Retina (tissue), 1 donor: Measurements from ENCODE around the gene KYNU.
A peak's percentile ranks its signal among the peaks of the same experiment; 100 is the strongest.

Experiments used
- DNase-seq: peaks from one replicate; pipeline ENCODE4 v3.0.0-alpha.2; 2016

The KYNU gene

DNA sequence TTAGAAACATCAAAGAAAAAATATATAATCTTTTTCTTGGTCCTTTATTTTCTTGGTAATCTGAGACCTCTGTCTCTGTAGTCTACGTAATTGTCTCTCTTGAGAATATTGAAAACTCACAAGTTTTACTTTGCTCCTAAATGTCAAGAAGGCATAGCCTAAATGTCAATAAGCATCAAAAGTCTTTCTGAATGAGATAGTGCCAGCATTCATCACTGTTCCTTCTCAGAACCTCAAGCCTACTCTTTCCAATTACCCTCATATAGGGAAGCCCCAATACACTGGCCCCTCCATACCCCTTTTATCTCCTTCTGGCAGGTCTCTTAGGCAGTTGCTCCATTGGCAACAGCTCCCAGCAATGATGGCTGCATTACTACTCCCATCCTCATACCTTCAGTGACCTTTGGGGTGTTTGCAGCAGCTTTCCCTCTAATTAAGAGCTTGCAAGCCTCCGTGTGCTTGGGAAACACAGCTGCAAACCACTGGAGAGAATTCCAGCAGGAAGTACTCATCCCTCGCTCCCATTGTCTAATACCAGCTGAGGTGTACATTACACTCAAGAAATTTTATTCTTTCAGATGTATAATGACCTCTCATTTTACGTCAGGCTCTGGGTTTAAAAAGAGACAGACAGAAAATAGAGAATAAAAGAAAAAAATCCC is 95.8 kb downstream of the KYNU start:
- no peak for DNase-seq

DNA sequence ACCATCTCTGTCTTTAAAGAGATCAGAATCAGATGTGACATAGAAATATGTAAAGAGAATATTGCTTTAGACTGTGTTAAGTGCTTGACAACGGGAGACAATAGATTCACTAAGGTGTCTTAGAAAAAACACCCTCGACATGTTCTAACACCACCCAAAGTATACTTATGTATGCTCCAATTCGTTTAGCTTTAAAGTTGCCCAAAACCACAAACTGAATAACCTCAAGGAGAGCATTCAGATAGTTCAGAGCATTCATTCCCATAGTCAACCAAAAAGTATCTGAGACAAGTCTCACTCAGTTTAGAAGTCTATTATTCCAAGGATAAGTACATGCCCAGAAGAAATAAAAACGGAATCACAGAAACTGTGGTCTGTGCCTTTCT is 96.4 kb downstream of the KYNU start:
- no peak for DNase-seq

- DNase-seq: no peak
Measured at GRCh38 chr2:142974288-142975024, 97.0 kb downstream of the KYNU start.

GRCh38 chr2:142975239-142975638 is 97.8 kb downstream of the KYNU start:
- DNase-seq: no peak

DNA sequence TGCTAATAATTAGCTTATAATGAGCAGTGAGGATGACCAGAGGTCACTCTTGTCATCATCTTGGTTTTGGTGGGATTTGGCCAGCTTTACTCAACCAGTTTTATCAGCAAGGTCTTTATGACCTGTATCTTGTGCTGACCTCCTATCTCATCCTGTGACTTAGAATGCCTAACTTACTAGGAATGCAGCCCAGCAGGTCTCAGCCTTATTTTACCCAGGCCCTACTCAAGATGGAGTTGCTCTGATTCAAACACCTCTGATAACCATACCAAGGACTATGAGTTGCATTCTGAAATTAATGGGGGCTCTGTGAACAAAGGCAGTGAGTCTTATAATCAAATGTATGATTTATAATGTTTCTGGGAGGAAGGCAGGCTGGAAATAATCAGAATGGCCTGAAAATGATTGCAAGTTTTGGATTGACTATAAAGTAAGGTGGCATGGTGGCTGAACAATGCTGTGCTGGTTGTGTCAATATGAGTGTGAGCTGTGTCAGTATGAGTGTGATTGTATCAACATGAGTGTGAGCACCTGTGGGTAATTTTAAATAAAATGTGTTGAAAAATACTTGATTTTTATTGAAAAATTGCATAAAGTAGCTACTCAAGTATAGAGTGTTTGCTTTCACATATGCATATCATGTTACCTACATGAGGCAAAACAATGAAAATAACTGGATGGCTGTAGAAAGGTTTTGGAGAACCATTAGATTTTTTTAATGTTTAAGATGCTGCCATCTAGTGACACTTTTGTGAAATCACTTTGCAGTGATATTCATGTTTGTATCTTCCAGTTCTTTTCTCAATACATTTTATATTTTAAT is 103.0 kb downstream of the KYNU start:
- no peak for DNase-seq

DNA sequence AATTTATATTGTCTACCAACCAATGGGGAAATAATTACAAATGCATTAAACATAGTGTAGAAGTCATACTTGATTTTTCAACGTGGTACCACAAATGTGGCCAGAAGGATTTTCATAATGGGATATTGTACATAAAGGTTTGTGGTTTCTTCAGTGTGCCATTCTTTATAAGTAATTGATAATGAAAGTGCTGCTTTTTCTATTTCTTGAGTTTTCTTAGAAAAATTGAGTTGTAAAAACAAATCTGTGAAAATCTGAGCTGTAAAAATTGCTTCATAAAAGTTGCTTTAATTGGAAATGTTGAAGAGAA is 103.6 kb downstream of the KYNU start:
- no peak for DNase-seq

DNA sequence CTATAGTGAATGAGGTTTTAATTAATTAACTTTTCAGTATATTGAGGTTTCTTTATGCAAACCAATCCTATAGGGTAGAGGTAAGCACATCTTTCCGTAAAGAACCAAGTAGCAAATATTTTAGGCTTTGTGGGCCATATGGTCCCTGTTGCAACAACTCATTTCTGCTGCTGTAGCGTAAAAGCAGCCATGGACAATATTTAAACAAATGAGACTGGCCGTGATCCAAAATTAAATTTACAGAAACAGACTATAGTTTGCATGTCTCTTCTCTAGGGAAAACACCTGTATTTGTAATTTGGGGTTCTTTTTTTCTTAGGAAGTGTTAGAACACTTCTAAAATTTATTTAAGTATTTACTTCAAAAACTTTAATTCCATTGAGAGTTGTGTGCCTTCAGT is 104.3 kb downstream of the KYNU start:
- no peak for DNase-seq

- no peak for DNase-seq
Measured at GRCh38 chr2:142983174-142983573, 105.7 kb downstream of the KYNU start.

DNA sequence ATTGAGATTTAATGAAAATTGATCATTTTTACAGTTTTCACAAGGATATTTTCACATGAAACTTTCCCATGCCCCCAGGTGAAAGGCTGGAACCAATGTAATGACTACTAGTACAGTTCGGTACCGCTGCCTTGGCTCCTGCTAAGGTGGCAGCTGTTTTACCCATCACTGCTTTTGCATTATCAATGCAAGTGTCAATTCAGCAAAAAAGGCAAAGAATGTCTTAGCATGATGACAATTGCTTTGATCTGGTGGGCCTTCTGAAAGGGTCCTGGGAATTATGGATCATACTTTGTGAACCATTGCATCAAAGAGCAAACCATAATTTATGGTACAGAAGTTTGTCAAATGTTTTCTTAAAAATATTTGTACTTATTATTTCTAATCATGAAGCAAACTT is 107.2 kb downstream of the KYNU start:
- no peak for DNase-seq

GRCh38 chr2:142987044-142987443 is 109.6 kb downstream of the KYNU start:
- no peak for DNase-seq

DNA sequence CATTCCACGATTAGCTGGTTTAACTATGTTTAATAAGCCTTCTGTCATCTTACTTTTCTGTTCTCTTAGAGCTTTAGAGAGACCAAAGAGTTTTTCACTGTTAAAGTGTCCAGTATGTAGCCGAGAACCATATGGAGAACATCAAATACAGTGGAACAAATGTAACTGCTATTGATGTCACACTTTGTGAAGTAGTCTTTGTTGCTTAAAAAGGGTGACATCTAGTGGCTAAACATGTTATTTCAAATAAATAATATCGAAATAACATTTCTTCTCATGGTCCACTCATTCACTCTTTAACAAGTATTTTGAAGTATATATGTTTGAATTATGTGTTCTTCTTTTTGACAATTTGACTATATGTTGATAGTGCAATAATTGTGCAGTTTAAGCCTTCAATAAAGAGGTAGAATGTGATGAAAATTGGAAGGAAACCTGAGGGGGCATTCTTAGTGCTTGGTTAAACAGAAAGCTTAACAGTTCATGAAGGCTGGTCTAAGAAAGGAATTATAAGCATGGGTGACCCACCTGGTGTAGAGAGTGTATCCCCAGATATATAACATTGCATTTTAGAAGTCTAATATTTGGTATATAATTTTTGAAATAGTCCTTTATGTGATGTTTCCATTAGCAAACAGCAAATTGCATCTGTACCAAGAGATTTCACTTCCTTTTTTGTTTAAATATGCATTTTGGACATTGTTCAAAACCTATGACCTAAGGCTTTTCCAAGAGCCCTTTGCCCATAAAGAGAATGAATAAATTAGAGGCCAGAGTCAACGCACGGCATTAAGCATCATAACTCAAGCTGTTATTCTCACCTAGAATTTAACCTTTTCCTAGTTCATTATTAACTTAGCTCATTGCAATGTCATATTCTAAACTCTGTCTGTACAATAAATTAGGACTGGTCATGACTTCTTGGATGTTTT is 112.1 kb downstream of the KYNU start:
- DNase-seq: no peak

DNA sequence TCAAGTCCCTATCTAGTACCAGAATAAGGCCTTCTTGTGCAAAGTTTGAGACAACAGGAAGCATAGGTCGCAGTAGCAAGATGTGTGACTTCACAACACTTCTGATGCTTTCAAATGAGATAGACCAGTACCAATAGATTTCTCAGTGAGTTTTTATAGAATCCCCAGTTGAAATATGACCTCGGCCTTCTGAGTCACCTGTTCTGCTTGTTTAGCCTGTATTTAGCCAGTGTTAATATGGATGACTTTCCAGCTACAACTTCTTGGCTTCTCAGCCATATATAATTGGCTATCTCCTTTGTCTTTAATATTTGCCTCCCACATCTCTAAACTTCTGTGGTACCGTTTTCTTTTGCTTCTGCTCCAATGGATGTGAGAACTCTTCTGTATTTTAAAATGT is 113.8 kb downstream of the KYNU start:
- no peak for DNase-seq

DNA sequence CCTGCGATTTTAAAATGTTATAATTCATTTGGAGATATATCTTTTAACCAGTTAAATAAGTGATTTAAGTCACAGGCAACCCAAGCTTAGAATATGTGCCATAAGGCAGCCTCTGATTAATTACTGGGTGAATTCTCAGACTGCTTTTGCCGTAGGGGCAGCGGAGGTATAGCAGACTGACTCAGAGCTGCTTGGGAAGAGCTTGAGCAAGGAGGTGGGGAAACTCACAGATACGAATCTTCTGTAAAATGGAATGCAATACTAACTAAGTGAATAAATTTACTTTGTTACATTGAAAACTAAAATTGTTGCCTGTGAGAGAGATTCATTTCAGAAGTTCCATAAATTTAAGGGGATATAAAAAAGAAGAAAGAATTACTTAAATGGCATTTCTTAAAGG is 115.4 kb downstream of the KYNU start:
- no peak for DNase-seq

DNA sequence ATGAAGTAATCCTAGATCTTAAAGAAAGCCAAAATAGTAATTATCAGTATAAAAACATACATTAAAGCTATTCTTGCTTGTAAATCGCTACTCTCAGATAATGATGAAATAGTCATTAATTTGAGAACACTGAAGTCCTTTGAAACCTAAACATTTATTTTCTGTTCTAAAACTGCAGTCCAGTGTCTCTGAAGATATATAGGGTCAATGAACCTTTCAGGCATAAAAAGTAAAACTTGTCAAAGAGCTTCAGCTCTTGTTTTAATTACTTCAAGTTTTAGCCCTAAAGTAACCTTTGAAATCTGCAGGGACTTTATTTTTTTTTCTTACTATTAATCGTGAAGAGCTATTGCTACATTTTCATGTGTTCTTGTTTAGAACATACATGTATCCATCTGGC is 116.3 kb downstream of the KYNU start:
- no peak for DNase-seq

- DNase-seq: no peak
Measured at GRCh38 chr2:142994665-142995064, 117.2 kb downstream of the KYNU start.

GRCh38 chr2:142997231-142997630 is 119.8 kb downstream of the KYNU start:
- no peak for DNase-seq

- DNase-seq: no peak
Measured at GRCh38 chr2:143000599-143000998, 123.1 kb downstream of the KYNU start.

DNA sequence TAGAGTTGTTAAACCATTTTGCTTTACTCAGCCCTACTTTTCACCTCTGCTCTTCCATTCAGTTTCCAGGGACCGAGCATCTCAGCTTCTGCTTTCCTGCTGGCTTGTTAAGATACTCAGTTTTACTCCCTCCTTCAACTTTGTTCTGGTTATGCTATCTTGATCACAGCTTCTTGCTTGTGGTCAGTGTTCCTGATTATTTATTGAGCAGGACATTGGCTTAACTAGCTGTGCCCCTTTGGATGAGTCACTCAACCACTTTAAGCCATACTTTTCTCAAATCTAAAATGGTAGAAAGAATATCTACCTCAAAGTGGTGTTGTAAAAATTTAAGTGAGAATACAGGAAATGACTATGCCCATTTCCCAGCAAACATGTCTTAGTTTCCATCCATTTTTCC is 124.0 kb downstream of the KYNU start:
- no peak for DNase-seq

GRCh38 chr2:143015656-143016055 is 138.2 kb downstream of the KYNU start:
- no peak for DNase-seq

DNA sequence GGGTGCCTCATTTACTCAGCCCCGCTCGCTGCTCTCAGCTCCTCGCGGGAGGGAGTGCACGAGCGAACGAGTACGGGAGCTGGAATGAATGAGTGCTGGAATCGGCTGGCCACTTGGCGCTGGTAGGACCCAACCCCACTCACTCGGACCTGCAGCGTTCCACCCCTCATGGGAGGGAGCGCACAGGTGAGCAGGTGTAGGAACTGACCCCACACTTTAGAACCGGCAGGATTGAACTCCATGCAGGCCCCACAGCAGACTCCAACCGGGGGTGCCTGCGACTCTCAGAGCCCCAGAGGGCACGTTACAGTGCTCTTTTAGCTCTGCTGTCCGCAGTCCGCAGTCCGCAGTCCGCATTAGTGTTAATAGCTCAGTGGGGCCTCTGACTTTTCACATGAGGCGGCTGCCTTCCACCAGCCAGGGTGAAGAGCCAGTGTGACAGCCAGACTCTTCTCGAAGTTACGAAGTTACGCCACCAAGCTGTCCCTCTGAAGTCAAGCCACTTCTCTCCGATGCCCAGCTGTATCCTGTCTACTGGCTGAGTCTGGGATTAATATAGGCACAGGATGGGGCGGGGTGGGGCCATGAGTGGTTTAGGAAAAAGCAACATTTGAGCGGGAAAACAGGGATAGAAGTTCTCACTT is 149.1 kb downstream of the KYNU start:
- DNase-seq: peak; percentile 66

DNA sequence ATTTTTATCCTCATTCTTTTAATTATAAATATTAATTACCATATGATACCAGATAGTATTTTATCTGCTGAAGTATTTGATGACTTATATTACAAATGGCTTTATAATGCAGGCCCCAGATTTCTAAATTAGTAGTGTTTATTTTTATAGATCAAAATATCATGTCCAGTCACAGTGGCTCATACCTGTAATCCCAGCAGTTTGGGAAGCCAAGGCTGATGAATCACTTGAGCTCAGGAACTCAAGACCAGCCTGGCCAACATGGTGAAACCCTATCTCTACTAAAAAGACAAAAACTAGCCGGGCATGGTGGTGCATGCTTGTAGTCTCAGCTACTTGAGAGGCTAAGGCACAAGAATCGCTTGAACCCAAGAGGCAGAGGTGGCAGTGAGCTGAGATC is 151.7 kb downstream of the KYNU start:
- no peak for DNase-seq

GRCh38 chr2:143030127-143030526 is 152.7 kb downstream of the KYNU start:
- DNase-seq: no peak
